ENCODE measurements around the gene KMT2E.

- TF ChIP-seq CTCF (IDR thresholded peaks at IDR 0.05) (no peak), ZFX (IDR thresholded peaks at IDR 0.05; ENCODE audit: borderline replicate concordance) (no peak)
These were observed 32.4 kb downstream of the KMT2E start for GRCh38 chr7:105046414-105046813.
